A549 treated with Hydrocortisone at 1 μM for 4 hours (cell line): Measurements from ENCODE around the gene CLCN6. TPM values are rescaled to one million over a fixed set of nuclear protein-coding genes. Genes with fewer than 3 reads are reported as not detected.

Experiments used
- total RNA-seq: library from RNA; stranded (reverse); fragments of 200-300 nt; extraction: Qiagen RNA extraction; gene quantifications from 5 replicates; pipeline ENCODE4 v1.2.3, GENCODE V29; 2022

The CLCN6 gene
- total RNA-seq, result 5.3 to 6.3 TPM (median 5.6 TPM) in 5 replicates

GRCh38 chr1:11805422-11806306, at the start of gene CLCN6, which contains the start of gene MTHFR:
Gene CLCN6 (plus strand): TSS chr1:11806191. CDS start chr1:11806263, 72 bp downstream.
Gene MTHFR (minus strand): TSS chr1:11805964. CDS start chr1:11803116, 2,848 bp downstream.

GRCh38 chr1:11761988-11762406, 44.0 kb upstream of the CLCN6 start, which contains the start of gene C1orf167:
Gene C1orf167 (plus strand): TSS chr1:11762193. CDS start chr1:11764401, 2,208 bp downstream.

GRCh38 chr1:11847667-11848372, 41.8 kb downstream of the CLCN6 start, which contains the start of gene NPPA:
Gene NPPA (minus strand): TSS chr1:11847783. CDS start chr1:11847684, 99 bp downstream.

GRCh38 chr1:11858613-11858967, 52.6 kb downstream of the CLCN6 start, which contains the start of gene NPPB:
Gene NPPB (minus strand): TSS chr1:11858945. CDS start chr1:11858833, 112 bp downstream.

Other genes with a start within 250 kb of the CLCN6 start
- 6.1 to 10.7 TPM (median 9.5 TPM) in 5 replicates for gene FBXO2, start 151.8 kb upstream of the CLCN6 start, total RNA-seq
- 15.2 to 18.2 TPM (median 16.2 TPM) in 5 replicates for gene FBXO44, start 151.3 kb upstream of the CLCN6 start, total RNA-seq
- 7.2 to 9.4 TPM (median 8.6 TPM) in 5 replicates for gene FBXO6, start 142.0 kb upstream of the CLCN6 start, total RNA-seq
- gene MAD2L2, start 125.0 kb upstream of the CLCN6 start, total RNA-seq, result 41.8 to 51.3 TPM (median 49.8 TPM) in 5 replicates
- 0.03 to 0.09 TPM (median 0.05 TPM) in 5 replicates for gene DRAXIN, start 114.5 kb upstream of the CLCN6 start, total RNA-seq
- 80.0 to 109 TPM (median 100 TPM) in 5 replicates for gene AGTRAP, start 70.1 kb upstream of the CLCN6 start, total RNA-seq
- not detected in 5 replicates for gene C1orf167, start 44.0 kb upstream of the CLCN6 start, total RNA-seq
- gene MTHFR, start 227 bp upstream of the CLCN6 start, total RNA-seq, result 4.4 to 5.0 TPM (median 4.7 TPM) in 5 replicates
- gene NPPA, start 41.6 kb downstream of the CLCN6 start, total RNA-seq, result not detected in 5 replicates
- gene NPPB, start 52.8 kb downstream of the CLCN6 start, total RNA-seq, result 0.16 TPM in 1 of 5 replicates, not detected in the others
- 33.2 to 45.8 TPM (median 42.9 TPM) in 5 replicates for gene KIAA2013, start 120.2 kb downstream of the CLCN6 start, total RNA-seq
- 75.7 to 90.6 TPM (median 83.9 TPM) in 5 replicates for gene PLOD1, start 128.5 kb downstream of the CLCN6 start, total RNA-seq
- 29.3 to 42.4 TPM (median 31.2 TPM) in 5 replicates for gene MFN2, start 174.3 kb downstream of the CLCN6 start, total RNA-seq
- 12.3 to 16.4 TPM (median 14.7 TPM) in 5 replicates for gene MIIP, start 213.3 kb downstream of the CLCN6 start, total RNA-seq